SK-N-SH (cell line): ENCODE measurements around the gene APBB2.

Experiments used
- CTCF ChIP-seq: fragments of 200-600 bp; sonication (generic); IDR thresholded peaks from 2 replicates; pipeline ENCODE4 v1.6.1; 2017; ENCODE audit warnings: antibody characterized with exemption, mild to moderate bottlenecking, moderate library complexity
- EP300 ChIP-seq, 2 experiments: IDR thresholded peaks; 2 replicates each; pipeline versions ENCODE4 v1.4.0 to v1.6.1; 2012; ENCODE audit warnings: borderline replicate concordance in 1 of 2, low read depth in 1 of 2, low read length in 1 of 2
- GATA2 ChIP-seq: sonication (generic); formaldehyde crosslinking; IDR thresholded peaks from 2 replicates; pipeline ENCODE4 v1.5.0; 2020; ENCODE audit warnings: mild to moderate bottlenecking, missing genetic modification reagents
- JUND ChIP-seq: IDR thresholded peaks from 2 replicates; pipeline ENCODE4 v1.4.0; 2012
- MAX ChIP-seq: IDR thresholded peaks from 2 replicates; pipeline ENCODE4 v1.4.0; 2012; ENCODE audit warnings: low read depth
- PBX3 ChIP-seq: IDR thresholded peaks from 2 replicates; pipeline ENCODE4; 2012
- POLR2AphosphoS5 ChIP-seq: IDR thresholded peaks from 2 replicates; pipeline ENCODE4 v1.6.1; 2012; ENCODE audit warnings: low read depth, low read length
- RAD21 ChIP-seq: IDR thresholded peaks from 2 replicates; pipeline ENCODE4 v1.6.1; 2012; ENCODE audit warnings: mild to moderate bottlenecking, low read length
- SMC3 ChIP-seq: IDR thresholded peaks from 2 replicates; pipeline ENCODE4 v1.6.1; 2012; ENCODE audit warnings: low read depth, low read length, improper control_type of control experiment
- TCF12 ChIP-seq: IDR thresholded peaks from 2 replicates; pipeline ENCODE4 v1.4.0; 2012
- YY1 ChIP-seq: IDR thresholded peaks from 2 replicates; pipeline ENCODE4 v1.4.0; 2012; ENCODE audit warnings: low read depth, mild to moderate bottlenecking

- TF ChIP-seq CTCF (no peak), POLR2AphosphoS5 (no peak), SMC3 (no peak), RAD21 (no peak), MAX (no peak), EP300 (IDR thresholded peaks at IDR 0.05; ENCODE audit: borderline replicate concordance in 1 of 2, low read depth in 1 of 2, low read length in 1 of 2) (no peak), GATA2 (CRISPR knock-in tag) (no peak), YY1 (no peak), JUND (no peak), TCF12 (no peak), PBX3 (no peak)
Measured at GRCh38 chr4:40927074-40927473, 287.3 kb downstream of the APBB2 start.
